GM18951 (cell line): ENCODE measurements around the gene ARHGAP32.
"Not testable (repeated sequence)": the region's sequence is repeated elsewhere in the genome, so short reads cannot be mapped to it uniquely, and the experiment has no call there.

Source experiments
- POLR2A ChIP-seq: IDR thresholded peaks from 4 replicates; pipeline ENCODE4 v1.6.1; 2011; ENCODE audit warnings: mild to moderate bottlenecking; ENCODE audit not compliant: insufficient read length, insufficient read depth; ENCODE audit errors: extremely low read depth
- in situ Hi-C: fragments of 300-500 bp; cut with MboI; formaldehyde crosslinking; loops from one replicate; pipeline ENCODE4 v1.12.0; 2022; ENCODE audit warnings: low sequenced_read_pairs, mixed read lengths, inconsistent platforms; ENCODE audit not compliant: unreplicated experiment

Gene ARHGAP32

DNA sequence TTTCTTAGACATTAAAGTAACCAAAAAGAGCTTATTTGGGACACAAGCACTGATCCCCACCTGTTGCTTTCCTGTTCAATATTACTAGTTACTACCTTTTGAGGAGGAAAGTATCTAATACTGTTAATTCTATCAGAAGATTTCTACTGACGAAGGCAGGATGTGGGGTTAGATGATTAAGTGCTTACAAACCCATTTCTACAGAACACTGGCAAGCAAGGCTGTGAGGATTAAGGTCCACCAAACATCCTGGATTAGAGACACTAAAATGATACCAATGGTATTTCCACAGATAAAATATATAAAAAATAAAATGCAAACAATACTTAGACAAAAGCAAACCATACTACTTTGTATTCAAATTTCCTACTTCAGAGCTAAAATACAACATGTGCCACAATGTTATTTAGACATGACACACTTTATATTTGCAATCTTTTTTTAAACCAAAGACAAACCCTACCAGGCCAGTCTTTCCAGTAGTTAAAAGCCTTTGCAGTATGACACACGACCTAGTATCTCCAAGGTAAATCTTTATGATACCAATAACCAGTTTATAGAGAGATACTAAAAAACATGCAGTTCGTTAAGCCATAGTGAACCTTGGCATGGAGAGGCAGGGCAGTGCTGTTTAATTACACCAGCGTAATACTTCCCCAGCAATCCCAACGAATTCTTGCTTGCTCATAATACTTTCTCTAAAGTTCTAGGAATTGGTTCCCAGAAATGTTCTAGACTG is 178.2 kb downstream of the ARHGAP32 start:
- no peak for TF ChIP-seq POLR2A
- in situ Hi-C loops: no loop called here

DNA sequence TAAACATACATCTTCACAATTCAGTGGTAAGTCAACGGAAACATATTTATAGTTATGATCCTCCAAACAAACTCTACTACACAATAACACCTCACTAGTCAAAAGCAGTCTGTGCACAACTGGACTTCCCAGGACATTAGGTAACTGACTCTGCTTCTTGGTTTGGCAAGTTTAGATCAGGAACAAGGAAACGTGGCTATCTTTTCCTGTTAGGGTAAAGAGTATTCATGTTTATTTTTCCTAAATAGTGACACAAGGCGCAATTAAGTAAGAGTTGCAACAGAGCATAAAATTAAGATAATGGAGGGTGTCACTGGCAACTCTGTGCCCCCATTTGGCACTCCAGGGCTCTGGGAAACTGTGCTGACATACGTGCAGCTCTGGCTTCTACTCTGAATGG is 179.2 kb downstream of the ARHGAP32 start:
- in situ Hi-C loops: no loop called here
- no peak for TF ChIP-seq POLR2A

DNA sequence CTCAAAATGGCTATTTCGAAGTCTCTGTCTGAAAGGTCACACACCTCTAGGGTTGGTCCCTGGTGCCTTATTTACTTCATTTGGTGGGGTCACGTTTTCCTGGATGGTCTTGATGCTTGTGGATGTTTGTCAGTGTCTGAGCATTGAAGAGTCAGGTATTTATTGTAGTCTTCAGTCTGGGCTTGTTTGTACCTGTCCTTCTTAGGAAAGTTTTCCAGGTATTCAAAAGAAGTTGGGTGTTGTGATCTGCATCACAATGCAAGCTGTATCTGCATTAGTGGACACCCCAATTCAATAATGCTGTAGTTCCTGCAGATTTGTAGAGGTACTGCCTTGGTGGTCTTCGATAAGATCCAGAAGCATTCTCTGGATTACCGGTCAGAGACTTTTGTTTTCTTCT is 186.0 kb downstream of the ARHGAP32 start:
- no peak for TF ChIP-seq POLR2A
- in situ Hi-C loops: no loop called here

DNA sequence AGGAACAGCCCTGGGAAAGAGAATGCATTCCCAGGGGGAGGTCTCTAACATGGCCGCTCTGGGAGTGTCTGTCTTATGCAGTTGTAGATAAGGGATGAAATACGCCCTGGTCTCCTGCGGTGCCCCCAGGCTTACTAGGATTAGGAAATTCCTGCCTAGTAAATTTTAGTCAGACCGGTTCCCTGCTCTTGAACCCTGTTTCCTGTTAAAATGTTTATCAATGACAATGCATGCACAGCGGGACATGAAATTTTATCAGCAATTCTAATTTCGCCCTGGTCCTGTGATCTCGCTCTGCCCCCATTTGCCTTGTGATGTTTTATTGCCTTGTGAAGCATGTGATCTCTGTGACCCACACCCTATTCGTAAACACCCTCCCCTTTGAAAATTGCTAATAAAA is 193.0 kb downstream of the ARHGAP32 start:
- in situ Hi-C loops: not testable (repeated sequence)

DNA sequence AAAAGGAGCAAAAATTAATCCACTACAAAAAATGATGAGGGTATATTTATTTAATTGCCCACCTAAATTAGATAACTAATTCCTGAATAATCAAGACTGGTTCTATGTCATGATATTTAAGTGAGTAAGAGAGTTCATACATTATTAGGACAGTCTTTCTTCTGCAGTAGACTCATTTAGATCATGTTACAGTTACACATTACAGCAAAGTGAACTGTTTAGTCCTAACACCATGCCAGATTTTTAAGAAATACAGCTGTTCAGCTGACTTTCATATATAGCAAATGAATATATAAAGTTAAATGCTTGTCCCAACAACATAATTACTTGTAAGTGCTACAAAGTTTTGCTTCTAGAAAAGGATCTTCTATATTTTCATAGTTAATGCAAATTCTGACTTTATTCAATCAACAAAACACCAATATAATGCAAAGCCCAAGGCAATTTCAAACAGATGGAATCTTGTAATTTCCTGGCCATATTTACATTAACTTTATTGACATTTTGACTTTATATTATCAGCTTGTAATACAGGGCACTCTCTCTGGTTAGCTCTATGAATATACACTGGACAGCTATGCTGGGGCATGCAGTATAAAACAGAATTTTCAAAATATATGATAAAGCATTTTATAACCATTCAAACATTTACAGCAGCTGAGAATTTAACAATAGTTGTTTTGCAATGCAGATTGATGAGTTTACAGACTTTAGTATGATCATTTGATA is 203.7 kb downstream of the ARHGAP32 start:
- in situ Hi-C loops: no loop called here
- TF ChIP-seq POLR2A: no peak

DNA sequence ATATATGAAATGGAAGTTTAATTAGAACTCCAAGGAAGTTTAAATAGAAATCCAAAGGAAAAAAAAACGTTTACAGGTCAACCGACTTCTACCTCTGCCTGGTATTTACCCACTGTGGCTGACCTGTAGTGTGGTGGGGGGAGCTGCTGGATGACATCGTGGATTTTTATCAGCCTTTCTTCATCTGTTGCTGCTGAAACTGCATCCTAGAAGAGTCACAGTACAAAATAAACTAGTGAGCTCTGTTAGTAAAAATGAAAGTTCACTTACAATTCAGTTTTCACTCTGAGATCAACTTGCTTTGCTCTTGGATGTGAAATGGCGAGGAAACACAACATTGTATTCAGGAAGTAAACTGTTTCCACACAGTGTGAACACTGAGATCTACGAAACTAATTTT is 206.2 kb downstream of the ARHGAP32 start:
- no peak for TF ChIP-seq POLR2A
- in situ Hi-C loops: no loop called here

DNA sequence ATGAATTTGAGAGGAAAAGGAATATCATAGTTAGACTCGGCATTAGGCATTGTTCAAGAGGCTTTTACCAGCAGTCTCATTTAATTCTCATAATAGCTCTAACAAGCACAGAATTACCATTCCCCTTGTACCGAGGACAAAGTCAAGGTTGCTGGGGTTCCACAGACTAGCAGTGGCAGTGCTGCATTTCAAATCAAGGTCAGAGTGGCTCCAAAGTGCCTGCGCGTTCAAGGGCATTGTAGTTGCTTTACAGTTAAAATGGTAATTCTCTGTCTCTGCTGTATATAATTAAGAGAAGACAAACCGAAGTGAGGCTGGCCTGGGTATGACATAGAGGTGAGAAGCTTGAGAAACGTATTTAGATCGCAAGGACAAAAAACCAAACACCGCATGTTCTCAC is 209.1 kb downstream of the ARHGAP32 start:
- in situ Hi-C loops: no loop called here
- no peak for TF ChIP-seq POLR2A

DNA sequence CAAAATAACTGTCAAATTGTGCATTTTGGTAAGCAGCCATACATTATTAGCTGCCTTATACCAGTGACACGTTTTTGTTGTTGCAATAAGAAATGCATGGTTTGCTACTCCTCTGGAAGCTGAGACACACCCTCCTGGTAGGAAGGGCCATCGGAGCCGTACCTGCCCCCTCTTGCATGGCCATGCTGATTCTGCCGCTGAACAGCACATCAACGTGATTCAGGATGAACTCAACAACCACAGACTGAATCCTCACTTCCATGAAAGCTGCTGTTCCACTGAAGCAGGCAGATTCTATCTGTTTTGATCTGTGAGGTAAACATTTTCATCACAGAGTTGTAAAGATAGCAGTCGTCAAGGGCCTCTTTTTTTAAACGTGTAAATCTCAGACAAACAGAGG is 210.9 kb downstream of the ARHGAP32 start:
- in situ Hi-C loops: no loop called here
- no peak for TF ChIP-seq POLR2A

DNA sequence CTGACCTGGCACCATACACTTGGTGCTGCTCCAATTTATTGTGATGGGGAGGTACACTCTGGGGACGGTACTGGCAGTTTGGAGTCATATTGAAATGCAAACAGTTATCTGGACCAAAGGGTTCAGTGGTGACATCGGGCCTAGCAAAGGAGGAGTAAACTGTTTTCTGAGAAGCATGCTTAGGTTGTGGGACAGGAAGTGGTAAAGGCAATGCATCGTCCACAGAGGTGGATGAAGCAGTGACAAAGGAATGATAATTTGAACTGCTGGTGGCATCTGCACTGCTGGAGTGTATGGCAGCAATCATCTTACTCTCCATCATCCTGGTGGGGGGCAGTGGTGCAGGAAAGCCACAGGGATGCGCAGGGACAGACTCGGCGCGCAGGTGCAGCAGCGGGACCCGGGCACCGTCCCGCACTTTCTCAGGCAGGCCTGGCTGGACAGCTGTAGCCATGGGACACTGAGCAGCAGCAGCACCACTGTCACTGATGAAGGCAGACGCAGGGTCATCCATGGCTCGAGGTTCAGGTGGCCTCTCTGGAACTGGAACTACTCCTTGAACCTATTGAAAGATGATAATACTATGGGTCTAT is 221.4 kb downstream of the ARHGAP32 start:
- no peak for TF ChIP-seq POLR2A
- in situ Hi-C loops: no loop called here

DNA sequence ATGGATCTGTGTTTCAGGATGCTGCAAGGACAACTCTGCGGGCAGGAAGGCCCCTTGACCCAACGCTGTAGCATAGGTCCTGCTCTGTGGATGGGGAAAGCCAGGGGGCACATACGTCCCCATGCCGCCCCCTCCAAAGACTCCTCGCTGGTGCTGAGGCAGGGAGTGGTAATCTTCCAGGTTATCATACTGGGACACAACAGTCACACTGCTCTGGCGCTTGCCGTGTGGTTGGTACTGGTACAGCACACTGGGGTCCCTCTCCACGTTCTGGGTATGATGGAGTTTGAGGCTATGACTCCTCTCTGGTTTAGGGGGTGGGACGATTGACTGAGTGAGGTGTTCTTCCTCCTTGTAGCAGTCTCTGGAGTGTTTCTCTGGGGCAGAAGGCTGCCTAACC is 223.2 kb downstream of the ARHGAP32 start:
- in situ Hi-C loops: no loop called here
- TF ChIP-seq POLR2A: no peak

DNA sequence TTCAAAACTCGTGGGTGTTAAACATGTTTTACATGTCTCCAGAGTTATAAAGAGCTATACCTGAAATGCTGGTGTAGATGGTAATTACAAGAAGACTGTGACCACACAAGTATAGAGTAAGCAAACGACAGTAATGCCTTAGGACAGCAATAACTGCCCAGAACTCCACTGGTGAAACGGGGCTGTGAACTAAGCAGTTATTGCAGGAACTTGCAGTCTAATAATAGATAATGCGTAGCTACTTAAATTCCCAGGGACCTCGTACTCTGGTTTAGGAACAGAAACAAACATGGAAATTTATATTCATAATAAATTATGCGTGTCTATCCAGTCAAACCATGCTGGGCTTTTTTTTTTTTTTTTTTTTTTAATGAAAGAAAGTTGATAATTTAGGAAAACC is 224.5 kb downstream of the ARHGAP32 start:
- TF ChIP-seq POLR2A: no peak
- in situ Hi-C loops: no loop called here

DNA sequence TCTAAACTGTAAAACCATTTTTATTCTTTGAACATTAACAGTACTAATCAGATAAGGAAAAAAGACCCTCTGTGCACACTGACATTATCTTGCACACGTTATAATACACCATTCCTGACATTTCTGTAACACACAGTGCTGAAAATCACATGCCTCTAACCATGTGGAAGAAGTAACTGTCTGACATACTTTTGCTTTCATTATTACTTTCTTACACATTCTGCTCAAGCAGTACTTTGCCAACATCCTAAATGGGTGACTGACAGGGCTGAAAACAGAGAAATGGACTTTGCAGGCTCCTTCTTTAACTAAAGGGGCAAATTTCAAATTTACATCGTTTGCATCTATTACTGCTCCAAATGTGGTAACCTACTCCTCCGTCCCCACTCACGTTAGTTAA is 226.6 kb downstream of the ARHGAP32 start:
- in situ Hi-C loops: no loop called here
- TF ChIP-seq POLR2A: no peak

DNA sequence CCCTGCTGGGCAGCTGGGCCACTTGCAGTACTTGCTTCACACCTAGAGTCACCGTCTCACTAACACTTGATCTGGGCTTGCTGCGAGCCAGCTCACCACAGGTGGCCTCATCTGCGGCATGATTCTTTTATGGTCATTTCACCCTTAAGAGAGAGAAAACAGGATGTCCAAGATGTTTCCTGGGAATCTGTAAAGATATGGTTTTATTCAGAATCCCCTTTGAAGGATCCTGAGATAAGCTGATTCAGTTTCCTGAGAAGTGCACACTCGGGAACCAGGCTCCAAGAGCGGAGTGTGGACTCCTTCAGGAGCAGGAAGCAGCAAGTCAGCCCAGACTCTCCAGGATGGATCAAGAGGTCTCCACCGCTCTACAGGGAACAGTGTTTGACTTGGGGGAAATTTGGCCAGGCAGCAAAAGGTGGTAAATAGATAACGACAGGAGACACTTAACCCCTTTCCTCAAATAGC is 227.6 kb downstream of the ARHGAP32 start:
- TF ChIP-seq POLR2A: no peak
- in situ Hi-C loops: no loop called here
